Esophagus muscularis mucosa (tissue), 4 donors: ENCODE measurements around the gene CABP4. TPM values are rescaled to one million over a fixed set of nuclear protein-coding genes. Genes with fewer than 3 reads are reported as not detected.

Experiments used
- DNase-seq: peaks from one replicate; pipeline ENCODE4 v3.0.0-alpha.2; 2017; ENCODE audit errors: extremely low spot score
- H3K27ac ChIP-seq, 4 donors: fragments of 200-600 bp; sonication (generic); replicated peaks in 1 of 4; 1 replicate in 3 of 4; 2 replicates in 1 of 4; pipeline ENCODE4 v1.5.1; 2016 to 2019; ENCODE audit warnings: mild to moderate bottlenecking in 1 of 4
- H3K27me3 ChIP-seq, 4 donors: fragments of 200-600 bp; sonication (generic); one replicate each; pipeline versions ENCODE4 v1.5.1 to v1.6.0; 2016 to 2019
- H3K36me3 ChIP-seq, 4 donors: fragments of 200-600 bp; sonication (generic); one replicate each; pipeline ENCODE4 v1.5.1; 2016 to 2019
- H3K4me1 ChIP-seq, 4 donors: fragments of 200-600 bp; sonication (generic); one replicate each; pipeline ENCODE4 v1.5.1; 2016 to 2019
- H3K4me3 ChIP-seq, 4 donors: fragments of 200-600 bp; sonication (generic); 1 replicate in 2 of 4; 2 replicates in 2 of 4; pipeline ENCODE4 v1.5.1; 2016 to 2019; ENCODE audit warnings: mild to moderate bottlenecking in 4 of 4, moderate library complexity in 1 of 4
- H3K9me3 ChIP-seq, 4 donors: fragments of 200-600 bp; sonication (generic); 1 replicate in 3 of 4; 2 replicates in 1 of 4; pipeline ENCODE4 v1.5.1; 2016 to 2019
- EP300 ChIP-seq: sonication (generic); formaldehyde crosslinking; IDR thresholded peaks from one replicate; pipeline ENCODE4 v1.6.1; 2017; ENCODE audit warnings: antibody characterized with exemption
- POLR2A ChIP-seq: fragments of 450-650 bp; IDR thresholded peaks from one replicate; pipeline ENCODE4 v1.6.1; 2017; ENCODE audit warnings: antibody characterized with exemption, moderate library complexity, mild to moderate bottlenecking, low read depth
- POLR2AphosphoS5 ChIP-seq, 2 donors: sonication (generic); formaldehyde crosslinking; IDR thresholded peaks; one replicate each; pipeline ENCODE4 v1.6.1; 2017; ENCODE audit warnings: antibody characterized with exemption in 2 of 2
- WGBS: methylation state at CpG from one replicate; pipeline ENCODE4 v1.1.5; 2018; 5-methylcytosine and 5-hydroxymethylcytosine counted together
- intact Hi-C: fragments of 100-400 bp; cut with DNase I; formaldehyde crosslinking; loops from one replicate; pipeline ENCODE4 v1.15.1; 2023
- total RNA-seq, 4 donors: library from RNA; depleted of rRNA; stranded (reverse); fragments of >200 nt; gene quantifications; one replicate each; pipeline versions ENCODE4 v1.1.0 to v1.2.1, GENCODE V29; 2016
- TF ChIP-seq, protein P1 (sequence below), 3 experiments: fragments of 200-600 bp in 2 of 3; fragments of 450-650 bp in 1 of 3; sonication (generic) in 2 of 3; IDR thresholded peaks; one replicate each; pipeline ENCODE4 v1.5.1; 2017 to 2019; ENCODE audit warnings: antibody characterized with exemption in 3 of 3, mild to moderate bottlenecking in 2 of 3, moderate library complexity in 1 of 3

CABP4 gene
- total RNA-seq, 4 donors from 2014 or later, result 0.50 to 2.9 (median 1.5) TPM

DNA sequence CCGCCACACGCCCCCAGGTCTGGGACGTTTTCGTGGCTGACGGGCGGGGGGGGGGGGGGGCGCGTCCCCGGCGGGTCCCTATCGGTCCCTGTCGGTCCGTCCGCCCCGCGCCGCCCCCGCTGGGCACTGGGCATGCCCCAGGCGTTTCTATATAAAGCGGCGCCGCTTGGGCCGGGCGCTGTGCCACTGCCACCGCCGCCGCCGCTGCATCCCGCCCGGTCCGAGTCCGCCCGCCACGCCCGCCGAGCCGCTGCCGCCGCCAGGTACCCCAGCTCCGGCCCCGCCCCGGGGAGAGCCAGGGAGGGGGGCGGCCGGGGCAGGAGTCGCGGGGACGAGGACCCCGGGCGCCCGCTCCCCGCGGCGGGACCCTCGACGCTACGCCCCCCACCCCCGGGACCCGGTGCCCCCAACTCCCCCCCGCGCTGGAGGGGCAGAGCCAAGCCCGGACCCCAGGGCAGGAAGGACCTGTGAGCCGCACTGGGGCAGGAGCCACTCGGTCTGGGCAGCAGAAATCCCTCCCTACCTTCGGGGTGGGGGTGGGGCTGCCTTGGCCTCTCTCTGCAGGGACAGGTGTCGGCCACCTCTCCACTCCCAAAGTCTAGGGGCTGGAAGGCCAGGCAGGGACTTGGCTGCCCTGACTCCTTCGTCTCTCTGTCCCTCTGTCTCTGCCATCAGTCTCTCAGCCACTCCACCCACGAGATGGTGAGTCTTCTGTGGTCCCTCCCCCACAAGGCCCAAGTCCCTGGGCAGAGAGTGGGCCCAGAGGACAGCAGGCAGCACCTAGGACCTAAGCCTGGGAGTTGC lies 39.5 kb upstream of the CABP4 start, which contains the start of gene CARNS1:
Gene CARNS1, plus strand, starts transcription at position 178 of the 804 bp plus-strand sequence. Its CDS starts 522 bp downstream, at position 700.
- peak within 1 kb of the TSS; percentile 56 to 70 (median 67) for H3K27ac ChIP-seq
- no peaks in the 10 kb centered on the region for H3K9me3 ChIP-seq
- intact Hi-C loops, result no loop called here
- H3K36me3 ChIP-seq, result no peaks in the 10 kb centered on the region
- peaks cover 49 to 59% (median 51%) of the 10 kb centered on the region in 4 donors for H3K4me1 ChIP-seq
- H3K27me3 ChIP-seq, result peaks cover 0 to 26% (median 2%) of the 10 kb centered on the region in 4 donors
- WGBS, result 17% methylated on average over 13 of the region's 67 CpGs
- DNase-seq, result no peak
- H3K4me3 ChIP-seq, result peak within 1 kb of the TSS; percentile 46 to 60 (median 50)
- TF ChIP-seq EP300 (no peak), POLR2A (no peak), POLR2AphosphoS5 (IDR thresholded peaks at IDR 0.05) (no peak)
- TF ChIP-seq, protein P1, sequence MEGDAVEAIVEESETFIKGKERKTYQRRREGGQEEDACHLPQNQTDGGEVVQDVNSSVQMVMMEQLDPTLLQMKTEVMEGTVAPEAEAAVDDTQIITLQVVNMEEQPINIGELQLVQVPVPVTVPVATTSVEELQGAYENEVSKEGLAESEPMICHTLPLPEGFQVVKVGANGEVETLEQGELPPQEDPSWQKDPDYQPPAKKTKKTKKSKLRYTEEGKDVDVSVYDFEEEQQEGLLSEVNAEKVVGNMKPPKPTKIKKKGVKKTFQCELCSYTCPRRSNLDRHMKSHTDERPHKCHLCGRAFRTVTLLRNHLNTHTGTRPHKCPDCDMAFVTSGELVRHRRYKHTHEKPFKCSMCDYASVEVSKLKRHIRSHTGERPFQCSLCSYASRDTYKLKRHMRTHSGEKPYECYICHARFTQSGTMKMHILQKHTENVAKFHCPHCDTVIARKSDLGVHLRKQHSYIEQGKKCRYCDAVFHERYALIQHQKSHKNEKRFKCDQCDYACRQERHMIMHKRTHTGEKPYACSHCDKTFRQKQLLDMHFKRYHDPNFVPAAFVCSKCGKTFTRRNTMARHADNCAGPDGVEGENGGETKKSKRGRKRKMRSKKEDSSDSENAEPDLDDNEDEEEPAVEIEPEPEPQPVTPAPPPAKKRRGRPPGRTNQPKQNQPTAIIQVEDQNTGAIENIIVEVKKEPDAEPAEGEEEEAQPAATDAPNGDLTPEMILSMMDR (IDR thresholded peaks at IDR 0.05), result no peak

DNA sequence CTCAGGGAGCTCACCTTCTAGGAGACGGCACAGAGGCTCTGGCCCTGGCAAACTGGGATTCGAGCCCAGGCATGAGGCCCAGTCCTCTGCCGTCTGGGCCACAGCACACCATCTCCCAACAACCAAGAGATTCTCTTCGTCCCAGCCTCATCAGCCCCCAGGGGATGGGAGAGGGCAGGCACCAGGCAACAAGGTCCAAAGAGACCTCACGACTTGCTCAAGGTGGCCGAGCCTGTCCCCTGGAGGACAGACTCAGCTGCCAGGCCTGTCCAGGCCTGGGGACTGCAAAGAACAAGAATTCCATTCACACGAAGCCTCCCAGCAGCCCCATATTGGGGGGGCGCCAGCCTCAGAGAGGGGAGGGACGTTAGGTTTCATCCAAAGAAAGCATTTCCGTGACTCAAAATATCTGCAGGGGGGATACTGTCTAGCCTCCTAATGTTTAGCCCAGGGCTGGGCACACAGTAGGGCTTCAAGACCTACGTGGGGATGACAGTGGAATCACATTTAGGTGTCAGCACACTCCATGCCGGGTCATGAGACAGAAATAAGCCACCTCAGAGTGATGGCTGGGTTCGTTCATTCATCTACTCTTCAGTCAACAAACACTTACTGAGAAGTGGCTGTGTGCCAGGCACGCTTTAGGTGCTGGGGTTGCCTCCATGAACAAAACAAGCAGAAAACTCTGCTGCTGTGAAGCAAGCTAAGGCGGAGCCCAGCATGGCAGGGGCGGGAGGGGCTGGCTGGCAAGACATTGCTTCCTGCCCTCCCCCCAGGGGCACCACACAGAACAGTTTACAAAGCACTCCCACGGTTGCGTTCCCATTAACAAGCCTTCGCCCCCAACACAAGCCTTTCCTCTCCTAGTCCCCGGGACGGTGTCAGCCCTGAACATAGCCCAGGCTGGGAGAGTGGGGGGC lies 38.5 kb upstream of the CABP4 start:
- Histone ChIP-seq H3K27me3 (peaks cover 0 to 16% (median 0%) of the 10 kb centered on the region in 4 donors), H3K36me3 (no peaks in the 10 kb centered on the region), H3K27ac (peak overlapping the region in 3 of 4 donors; percentile 56 to 69 (median 65)), H3K4me3 (no peak overlapping the region), H3K4me1 (peaks cover 54 to 66% (median 55%) of the 10 kb centered on the region in 4 donors), H3K9me3 (no peaks in the 10 kb centered on the region)
- no peak for DNase-seq
- intact Hi-C loops, result no loop called here
- WGBS, result 51% methylated on average over 11 of the region's 21 CpGs
- peak in 1 of 2 donors; percentile 26 for TF ChIP-seq POLR2AphosphoS5 (IDR thresholded peaks at IDR 0.05)
- no peak for TF ChIP-seq POLR2A
- TF ChIP-seq EP300, result no peak
- TF ChIP-seq, protein P1 (IDR thresholded peaks at IDR 0.05), result no peak

DNA sequence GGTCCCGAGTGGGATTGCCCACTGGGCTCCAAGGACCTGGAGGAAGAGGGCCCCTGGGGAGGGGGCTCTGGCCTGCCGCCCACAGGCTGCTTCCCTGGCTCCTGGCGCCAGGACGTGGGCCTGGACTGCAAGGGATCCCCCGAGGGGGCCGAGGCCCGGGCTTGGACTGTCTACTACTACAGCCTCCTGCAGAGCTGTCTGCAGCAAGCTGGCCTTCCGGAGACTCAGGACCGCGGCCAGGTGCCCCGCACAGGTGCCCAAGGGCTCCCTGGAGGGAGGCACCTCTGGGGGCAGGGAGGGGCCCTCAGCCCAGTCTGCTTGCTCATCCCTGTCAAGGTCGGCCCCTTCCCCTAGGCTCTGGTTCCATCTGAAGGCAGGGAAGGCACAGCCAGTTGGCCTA lies 37.7 kb upstream of the CABP4 start:
- TF ChIP-seq, protein P1 (IDR thresholded peaks at IDR 0.05), result no peak
- TF ChIP-seq POLR2A (no peak), EP300 (no peak), POLR2AphosphoS5 (IDR thresholded peaks at IDR 0.05) (no peak)
- 81% methylated on average over 12 of the region's 12 CpGs for WGBS
- DNase-seq, result no peak

DNA sequence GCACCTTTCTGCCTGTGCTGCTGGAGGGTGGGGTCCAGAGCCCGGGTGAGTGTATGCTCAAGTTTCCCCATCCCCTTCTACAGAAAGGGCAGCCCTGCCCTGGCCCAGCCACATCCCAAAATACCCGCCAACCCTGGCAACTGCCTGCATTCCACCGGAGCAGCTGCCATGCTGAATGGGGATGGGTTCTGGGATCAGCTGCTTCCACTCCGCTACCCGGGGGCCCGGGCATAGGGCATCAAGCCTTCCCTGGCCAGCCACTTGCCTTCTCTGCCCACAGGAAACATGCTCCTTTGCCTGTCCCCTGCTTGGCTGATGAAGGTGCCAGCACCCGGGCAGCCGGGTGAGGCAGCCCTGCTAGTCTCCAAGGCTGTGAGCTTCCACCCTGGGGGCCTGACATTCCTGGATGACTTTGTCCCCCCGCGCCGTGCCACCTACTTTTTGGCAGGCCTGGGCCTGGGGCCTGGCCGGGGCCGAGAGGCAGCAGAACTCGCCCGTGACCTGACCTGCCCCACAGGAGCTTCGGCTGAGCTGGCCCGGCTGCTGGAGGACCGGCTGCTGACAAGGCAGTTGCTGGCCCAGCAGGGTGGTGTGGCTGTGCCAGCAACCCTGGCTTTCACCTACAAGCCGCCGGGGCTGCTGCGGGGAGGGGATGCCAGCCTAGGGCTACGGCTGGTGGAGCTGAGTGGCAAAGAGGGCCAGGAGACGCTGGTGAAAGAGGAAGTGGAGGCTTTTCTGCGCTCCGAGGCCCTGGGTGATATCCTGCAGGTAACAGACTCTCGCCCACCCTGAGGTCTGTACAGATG lies 36.5 kb upstream of the CABP4 start:
- intact Hi-C loops, result no loop called here
- H3K9me3 ChIP-seq, result no peaks in the 10 kb centered on the region
- TF ChIP-seq POLR2AphosphoS5 (IDR thresholded peaks at IDR 0.05) (no peak), POLR2A (no peak), EP300 (no peak)
- TF ChIP-seq, protein P1 (IDR thresholded peaks at IDR 0.05), result no peak
- 79% methylated on average over 13 of the region's 26 CpGs for WGBS
- peaks cover 0 to 6% (median 0%) of the 10 kb centered on the region in 4 donors for H3K27me3 ChIP-seq
- no peak overlapping the region for H3K4me3 ChIP-seq
- DNase-seq, result no peak
- peak overlapping the region in 3 of 4 donors; percentile 10 to 85 (median 52) for H3K27ac ChIP-seq
- no peaks in the 10 kb centered on the region for H3K36me3 ChIP-seq
- H3K4me1 ChIP-seq, result peaks cover 54 to 66% (median 56%) of the 10 kb centered on the region in 4 donors

More for the DNA sequence above, 37.7 kb upstream of the CABP4 start:
- intact Hi-C loops, result no loop called here
- peaks cover 0 to 10% (median 0%) of the 10 kb centered on the region in 4 donors for H3K27me3 ChIP-seq
- H3K4me3 ChIP-seq, result no peak overlapping the region
- peak overlapping the region in 2 of 4 donors; percentile 40 to 65 for H3K27ac ChIP-seq
- no peaks in the 10 kb centered on the region for H3K9me3 ChIP-seq
- peaks cover 54 to 66% (median 56%) of the 10 kb centered on the region in 4 donors for H3K4me1 ChIP-seq
- no peaks in the 10 kb centered on the region for H3K36me3 ChIP-seq
